Smooth muscle cell (in vitro differentiated cells): ENCODE results near the gene PCGF1. TPM values are rescaled to one million over a fixed set of nuclear protein-coding genes. Genes with fewer than 3 reads are reported as not detected.

Experiments used
- DNase-seq: peaks from one replicate; lab custom pipeline; 2025; ENCODE audit not compliant: unreplicated experiment; lab: John Stamatoyannopoulos, UW
- H2AFZ ChIP-seq: fragments of 200-600 bp; sonication (generic); 2 replicates; pipeline ENCODE4 v1.6.0; 2016; ENCODE audit warnings: antibody characterized with exemption, low read depth, mild to moderate bottlenecking
- H3F3A ChIP-seq: fragments of 200-600 bp; sonication (generic); 2 replicates; pipeline ENCODE4 v1.6.0; 2017; ENCODE audit warnings: antibody characterized with exemption, low read depth
- H3K27ac ChIP-seq: fragments of 200-600 bp; sonication (generic); 2 replicates; pipeline ENCODE4 v1.5.1; 2016; ENCODE audit warnings: low read depth, mild to moderate bottlenecking
- H3K27me3 ChIP-seq: fragments of 200-600 bp; sonication (generic); 2 replicates; pipeline ENCODE4 v1.6.1; 2016; ENCODE audit warnings: low read depth, mild to moderate bottlenecking
- H3K36me3 ChIP-seq: fragments of 200-600 bp; sonication (generic); 2 replicates; pipeline ENCODE4 v1.5.1; 2016; ENCODE audit warnings: low read depth
- H3K4me1 ChIP-seq: fragments of 200-600 bp; sonication (generic); 2 replicates; pipeline ENCODE4 v1.5.1; 2016; ENCODE audit warnings: low read depth
- H3K4me2 ChIP-seq: fragments of 200-600 bp; sonication (generic); 2 replicates; pipeline ENCODE4 v1.6.0; 2016; ENCODE audit warnings: mild to moderate bottlenecking
- H3K4me3 ChIP-seq: fragments of 200-600 bp; sonication (generic); 2 replicates; pipeline ENCODE4 v1.5.1; 2016; ENCODE audit warnings: mild to moderate bottlenecking
- H3K79me2 ChIP-seq: fragments of 200-600 bp; sonication (generic); 2 replicates; pipeline ENCODE4 v1.6.0; 2016; ENCODE audit warnings: low read depth, mild to moderate bottlenecking
- H3K9ac ChIP-seq: fragments of 200-600 bp; sonication (generic); 2 replicates; pipeline ENCODE4 v1.6.0; 2016; ENCODE audit warnings: low read depth
- H3K9me3 ChIP-seq: fragments of 200-600 bp; sonication (generic); replicated peaks from 2 replicates; pipeline ENCODE4 v1.5.1; 2016; ENCODE audit warnings: low read depth
- H4K20me1 ChIP-seq: fragments of 200-600 bp; sonication (generic); 2 replicates; pipeline ENCODE4 v1.6.0; 2016; ENCODE audit warnings: low read depth
- WGBS: methylation state at CpG from one replicate; pipeline ENCODE4 v1.1.7; 2016; ENCODE audit warnings: low lambda C conversion rate; 5-methylcytosine and 5-hydroxymethylcytosine counted together
- polyA plus RNA-seq: library from polyadenylated mRNA; unstranded; fragments of >200 nt; fragmentation: Nextera tagmentation; extraction: Ambion mirVana; gene quantifications from 2 replicates; pipeline ENCODE4 v1.2.1, GENCODE V29; 2016
- total RNA-seq: library from RNA; depleted of rRNA; stranded (reverse); fragments of >200 nt; gene quantifications from 2 replicates; pipeline ENCODE4 v1.2.3, GENCODE V29; 2014
- TF ChIP-seq, protein P1 (sequence below): fragments of 200-600 bp; sonication (generic); IDR thresholded peaks from 2 replicates; pipeline ENCODE4 v1.5.1; 2017; ENCODE audit warnings: borderline replicate concordance, mild to moderate bottlenecking, antibody characterized with exemption; ENCODE audit not compliant: insufficient read depth, poor library complexity, severe bottlenecking

The PCGF1 gene
- total and polyA plus RNA-seq, 2 experiments from 2014 or later = 19.1 to 29.3 TPM

- Histone ChIP-seq H4K20me1 (peaks cover 11% of the 10 kb centered on the region), H3K27me3 (no peaks in the 10 kb centered on the region), H3K27ac (peak overlapping the region; percentile 71), H3K9ac (peak overlapping the region; percentile 89), H3K79me2 (peaks cover 28% of the 10 kb centered on the region), H3K36me3 (no peaks in the 10 kb centered on the region), H3K4me1 (peaks cover 11% of the 10 kb centered on the region), H3K9me3 (no peaks in the 10 kb centered on the region), H3K4me3 (peak overlapping the region; percentile 88), H3K4me2 (peak overlapping the region; percentile 99), H3F3A (peaks cover 16% of the 10 kb centered on the region), H2AFZ (peak overlapping the region; percentile 69)
- WGBS = 18% methylated on average over 29 of the region's 29 CpGs
- DNase-seq = no peak
- TF ChIP-seq, protein P1, sequence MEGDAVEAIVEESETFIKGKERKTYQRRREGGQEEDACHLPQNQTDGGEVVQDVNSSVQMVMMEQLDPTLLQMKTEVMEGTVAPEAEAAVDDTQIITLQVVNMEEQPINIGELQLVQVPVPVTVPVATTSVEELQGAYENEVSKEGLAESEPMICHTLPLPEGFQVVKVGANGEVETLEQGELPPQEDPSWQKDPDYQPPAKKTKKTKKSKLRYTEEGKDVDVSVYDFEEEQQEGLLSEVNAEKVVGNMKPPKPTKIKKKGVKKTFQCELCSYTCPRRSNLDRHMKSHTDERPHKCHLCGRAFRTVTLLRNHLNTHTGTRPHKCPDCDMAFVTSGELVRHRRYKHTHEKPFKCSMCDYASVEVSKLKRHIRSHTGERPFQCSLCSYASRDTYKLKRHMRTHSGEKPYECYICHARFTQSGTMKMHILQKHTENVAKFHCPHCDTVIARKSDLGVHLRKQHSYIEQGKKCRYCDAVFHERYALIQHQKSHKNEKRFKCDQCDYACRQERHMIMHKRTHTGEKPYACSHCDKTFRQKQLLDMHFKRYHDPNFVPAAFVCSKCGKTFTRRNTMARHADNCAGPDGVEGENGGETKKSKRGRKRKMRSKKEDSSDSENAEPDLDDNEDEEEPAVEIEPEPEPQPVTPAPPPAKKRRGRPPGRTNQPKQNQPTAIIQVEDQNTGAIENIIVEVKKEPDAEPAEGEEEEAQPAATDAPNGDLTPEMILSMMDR = no peak
These were observed 21.3 kb upstream of the PCGF1 start for GRCh38 chr2:74528600-74529356.

- no peaks in the 10 kb centered on the region for H3K27me3 ChIP-seq
- 98% methylated on average over 9 of the region's 9 CpGs for WGBS
- no peak overlapping the region for H3K9ac ChIP-seq
- H3K79me2 ChIP-seq = peaks cover 28% of the 10 kb centered on the region
- H3K36me3 ChIP-seq = no peaks in the 10 kb centered on the region
- peaks cover 15% of the 10 kb centered on the region for H3F3A ChIP-seq
- no peak overlapping the region for H3K4me2 ChIP-seq
- H4K20me1 ChIP-seq = peaks cover 11% of the 10 kb centered on the region
- DNase-seq = no peak
- H3K4me3 ChIP-seq = no peak overlapping the region
- H3K4me1 ChIP-seq = peaks cover 11% of the 10 kb centered on the region
- TF ChIP-seq, protein P1 = no peak
- H3K9me3 ChIP-seq = no peaks in the 10 kb centered on the region
- H2AFZ ChIP-seq = no peak overlapping the region
- H3K27ac ChIP-seq = no peak overlapping the region
These were observed 20.2 kb upstream of the PCGF1 start for GRCh38 chr2:74527741-74528140.

- no peak for DNase-seq
- 97% methylated on average over 11 of the region's 11 CpGs for WGBS
- Histone ChIP-seq H3F3A (peaks cover 11% of the 10 kb centered on the region), H3K4me3 (no peak overlapping the region), H3K27ac (no peak overlapping the region), H3K36me3 (no peaks in the 10 kb centered on the region), H3K4me1 (peaks cover 11% of the 10 kb centered on the region), H3K9me3 (no peaks in the 10 kb centered on the region), H3K9ac (no peak overlapping the region), H2AFZ (no peak overlapping the region), H4K20me1 (peaks cover 11% of the 10 kb centered on the region), H3K27me3 (peaks cover 7% of the 10 kb centered on the region), H3K4me2 (no peak overlapping the region), H3K79me2 (peaks cover 28% of the 10 kb centered on the region)
- TF ChIP-seq, protein P1 = no peak
These were observed 19.2 kb upstream of the PCGF1 start for GRCh38 chr2:74526649-74527230.
